Measurements from ENCODE around the gene MET. TPM values are rescaled to one million over a fixed set of nuclear protein-coding genes. Genes with fewer than 3 reads are reported as not detected.

Gene MET
- total and polyA plus RNA-seq, 10 of the 15 experiments (the other 5 are each of a cell fraction or from before 2014, with no cell fraction given): 0.01 to 0.21 TPM; not detected in 8

DNA sequence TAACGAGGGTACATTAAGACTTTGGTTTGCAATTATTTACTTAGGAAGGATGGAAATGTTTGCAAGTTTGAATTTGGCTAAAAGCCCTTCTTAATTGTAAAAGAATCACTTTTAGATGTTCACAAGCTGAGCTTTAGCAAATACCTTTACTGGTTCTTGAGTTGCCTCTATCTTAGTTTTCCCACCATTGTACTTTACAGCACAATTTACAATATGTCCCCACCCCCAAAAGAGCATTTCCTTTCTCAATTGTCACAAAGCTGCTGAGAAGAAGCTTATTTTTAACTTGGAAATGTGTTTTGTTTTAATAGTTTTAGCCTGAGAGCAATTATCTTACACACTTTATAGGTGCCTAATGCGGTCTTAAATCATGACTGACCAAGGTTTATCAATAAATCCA lies 81.1 kb downstream of the MET start:
- Histone ChIP-seq H3K9ac (ENCODE audit: control insufficient read depth, insufficient read depth, low read length) (no peak overlapping the region), H2AFZ (ENCODE audit: control insufficient read depth, low read depth, low read length) (no peak overlapping the region), H3K27ac (ENCODE audit: control insufficient read depth, insufficient read depth) (no peak overlapping the region), H3K36me3 (ENCODE audit: control insufficient read depth in 2 of 2, insufficient read depth in 2 of 2, low read length in 1 of 2) (no peaks in the 10 kb centered on the region), H4K20me1 (ENCODE audit: control insufficient read depth, insufficient read depth) (no peaks in the 10 kb centered on the region), H3K4me3 (no peak overlapping the region), H3K9me3 (replicated peaks; ENCODE audit: control insufficient read depth, insufficient read depth, low read length) (no peaks in the 10 kb centered on the region), H3K79me2 (ENCODE audit: control insufficient read depth, insufficient read depth, low read length) (no peaks in the 10 kb centered on the region), H3K4me2 (ENCODE audit: control insufficient read depth, insufficient read depth) (no peak overlapping the region), H3K27me3 (replicated peaks in 1 of 2; ENCODE audit: control insufficient read depth in 2 of 2, insufficient read depth in 2 of 2, low read length in 1 of 2) (no peaks in the 10 kb centered on the region), H3K4me1 (ENCODE audit: control insufficient read depth, insufficient read depth, low read length) (no peaks in the 10 kb centered on the region)
- DNase-seq (ENCODE audit: low read depth, low spot score) (no peak), ATAC-seq (no peak), FAIRE-seq (no peak)
- in situ Hi-C loops (cut with MboI) (no loop called here), intact Hi-C loops (cut with micrococcal nuclease; ENCODE audit: unreplicated experiment) (no loop called here)
- ChIA-PET SMC1A (ENCODE audit: uncharacterized antibody, unreplicated experiment) (interaction anchor here (0.7 kb wide), 1 partner anchor 15 kb away, joined by 3 read pairs; no protein-coding TSS in a partner anchor), CTCF (interaction anchor here (0.9 kb wide), 1 partner anchor 36 kb away, joined by 3 read pairs; no protein-coding TSS in a partner anchor), POLR2A (no interaction called here), RAD21 (ENCODE audit: unreplicated experiment) (no interaction called here)
- WGBS (ENCODE audit: insufficient coverage, insufficient replicate concordance, low lambda C conversion rate, missing lambda C conversion rate): 18% methylated on average over 2 of the region's 2 CpGs
- BruUV-seq (replicated peaks): no TSS peak
- TF ChIP-seq TCF12 (IDR thresholded peaks at IDR 0.05; ENCODE audit: low read depth, low read length): no peak
- no peak for TF ChIP-seq POLR2A (IDR thresholded peaks at IDR 0.05; ENCODE audit: low read depth, low read length)
- TF ChIP-seq ZNF384 (IDR thresholded peaks at IDR 0.05; ENCODE audit: borderline replicate concordance, low read depth, low read length): no peak
- TF ChIP-seq RCOR1 (conservative IDR thresholded peaks at IDR 0.05; ENCODE audit: low read depth, low read length): no peak
- TF ChIP-seq CHD1 (IDR thresholded peaks at IDR 0.05; ENCODE audit: low read depth, low read length): no peak
- no peak for TF ChIP-seq TCF3 (IDR thresholded peaks at IDR 0.05; ENCODE audit: borderline replicate concordance, insufficient read depth, low read depth, low read length)
- TF ChIP-seq, protein P1, sequence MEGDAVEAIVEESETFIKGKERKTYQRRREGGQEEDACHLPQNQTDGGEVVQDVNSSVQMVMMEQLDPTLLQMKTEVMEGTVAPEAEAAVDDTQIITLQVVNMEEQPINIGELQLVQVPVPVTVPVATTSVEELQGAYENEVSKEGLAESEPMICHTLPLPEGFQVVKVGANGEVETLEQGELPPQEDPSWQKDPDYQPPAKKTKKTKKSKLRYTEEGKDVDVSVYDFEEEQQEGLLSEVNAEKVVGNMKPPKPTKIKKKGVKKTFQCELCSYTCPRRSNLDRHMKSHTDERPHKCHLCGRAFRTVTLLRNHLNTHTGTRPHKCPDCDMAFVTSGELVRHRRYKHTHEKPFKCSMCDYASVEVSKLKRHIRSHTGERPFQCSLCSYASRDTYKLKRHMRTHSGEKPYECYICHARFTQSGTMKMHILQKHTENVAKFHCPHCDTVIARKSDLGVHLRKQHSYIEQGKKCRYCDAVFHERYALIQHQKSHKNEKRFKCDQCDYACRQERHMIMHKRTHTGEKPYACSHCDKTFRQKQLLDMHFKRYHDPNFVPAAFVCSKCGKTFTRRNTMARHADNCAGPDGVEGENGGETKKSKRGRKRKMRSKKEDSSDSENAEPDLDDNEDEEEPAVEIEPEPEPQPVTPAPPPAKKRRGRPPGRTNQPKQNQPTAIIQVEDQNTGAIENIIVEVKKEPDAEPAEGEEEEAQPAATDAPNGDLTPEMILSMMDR (IDR thresholded peaks at IDR 0.05 in 2 of 3, conservative IDR thresholded peaks at IDR 0.05 in 1 of 3; ENCODE audit: control insufficient read depth in 2 of 3, extremely low read depth in 1 of 3, insufficient read depth in 1 of 3, low read depth in 3 of 3, low read length in 3 of 3): no peak
- no peak for TF ChIP-seq BACH1 (IDR thresholded peaks at IDR 0.05; ENCODE audit: borderline replicate concordance)
- TF ChIP-seq, protein P2, sequence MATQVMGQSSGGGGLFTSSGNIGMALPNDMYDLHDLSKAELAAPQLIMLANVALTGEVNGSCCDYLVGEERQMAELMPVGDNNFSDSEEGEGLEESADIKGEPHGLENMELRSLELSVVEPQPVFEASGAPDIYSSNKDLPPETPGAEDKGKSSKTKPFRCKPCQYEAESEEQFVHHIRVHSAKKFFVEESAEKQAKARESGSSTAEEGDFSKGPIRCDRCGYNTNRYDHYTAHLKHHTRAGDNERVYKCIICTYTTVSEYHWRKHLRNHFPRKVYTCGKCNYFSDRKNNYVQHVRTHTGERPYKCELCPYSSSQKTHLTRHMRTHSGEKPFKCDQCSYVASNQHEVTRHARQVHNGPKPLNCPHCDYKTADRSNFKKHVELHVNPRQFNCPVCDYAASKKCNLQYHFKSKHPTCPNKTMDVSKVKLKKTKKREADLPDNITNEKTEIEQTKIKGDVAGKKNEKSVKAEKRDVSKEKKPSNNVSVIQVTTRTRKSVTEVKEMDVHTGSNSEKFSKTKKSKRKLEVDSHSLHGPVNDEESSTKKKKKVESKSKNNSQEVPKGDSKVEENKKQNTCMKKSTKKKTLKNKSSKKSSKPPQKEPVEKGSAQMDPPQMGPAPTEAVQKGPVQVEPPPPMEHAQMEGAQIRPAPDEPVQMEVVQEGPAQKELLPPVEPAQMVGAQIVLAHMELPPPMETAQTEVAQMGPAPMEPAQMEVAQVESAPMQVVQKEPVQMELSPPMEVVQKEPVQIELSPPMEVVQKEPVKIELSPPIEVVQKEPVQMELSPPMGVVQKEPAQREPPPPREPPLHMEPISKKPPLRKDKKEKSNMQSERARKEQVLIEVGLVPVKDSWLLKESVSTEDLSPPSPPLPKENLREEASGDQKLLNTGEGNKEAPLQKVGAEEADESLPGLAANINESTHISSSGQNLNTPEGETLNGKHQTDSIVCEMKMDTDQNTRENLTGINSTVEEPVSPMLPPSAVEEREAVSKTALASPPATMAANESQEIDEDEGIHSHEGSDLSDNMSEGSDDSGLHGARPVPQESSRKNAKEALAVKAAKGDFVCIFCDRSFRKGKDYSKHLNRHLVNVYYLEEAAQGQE (IDR thresholded peaks at IDR 0.05; ENCODE audit: low read depth, low read length): no peak
- TF ChIP-seq, protein P3, sequence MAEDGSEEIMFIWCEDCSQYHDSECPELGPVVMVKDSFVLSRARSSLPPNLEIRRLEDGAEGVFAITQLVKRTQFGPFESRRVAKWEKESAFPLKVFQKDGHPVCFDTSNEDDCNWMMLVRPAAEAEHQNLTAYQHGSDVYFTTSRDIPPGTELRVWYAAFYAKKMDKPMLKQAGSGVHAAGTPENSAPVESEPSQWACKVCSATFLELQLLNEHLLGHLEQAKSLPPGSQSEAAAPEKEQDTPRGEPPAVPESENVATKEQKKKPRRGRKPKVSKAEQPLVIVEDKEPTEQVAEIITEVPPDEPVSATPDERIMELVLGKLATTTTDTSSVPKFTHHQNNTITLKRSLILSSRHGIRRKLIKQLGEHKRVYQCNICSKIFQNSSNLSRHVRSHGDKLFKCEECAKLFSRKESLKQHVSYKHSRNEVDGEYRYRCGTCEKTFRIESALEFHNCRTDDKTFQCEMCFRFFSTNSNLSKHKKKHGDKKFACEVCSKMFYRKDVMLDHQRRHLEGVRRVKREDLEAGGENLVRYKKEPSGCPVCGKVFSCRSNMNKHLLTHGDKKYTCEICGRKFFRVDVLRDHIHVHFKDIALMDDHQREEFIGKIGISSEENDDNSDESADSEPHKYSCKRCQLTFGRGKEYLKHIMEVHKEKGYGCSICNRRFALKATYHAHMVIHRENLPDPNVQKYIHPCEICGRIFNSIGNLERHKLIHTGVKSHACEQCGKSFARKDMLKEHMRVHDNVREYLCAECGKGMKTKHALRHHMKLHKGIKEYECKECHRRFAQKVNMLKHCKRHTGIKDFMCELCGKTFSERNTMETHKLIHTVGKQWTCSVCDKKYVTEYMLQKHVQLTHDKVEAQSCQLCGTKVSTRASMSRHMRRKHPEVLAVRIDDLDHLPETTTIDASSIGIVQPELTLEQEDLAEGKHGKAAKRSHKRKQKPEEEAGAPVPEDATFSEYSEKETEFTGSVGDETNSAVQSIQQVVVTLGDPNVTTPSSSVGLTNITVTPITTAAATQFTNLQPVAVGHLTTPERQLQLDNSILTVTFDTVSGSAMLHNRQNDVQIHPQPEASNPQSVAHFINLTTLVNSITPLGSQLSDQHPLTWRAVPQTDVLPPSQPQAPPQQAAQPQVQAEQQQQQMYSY (CRISPR knock-in tag; IDR thresholded peaks at IDR 0.05): no peak
- TF ChIP-seq MYB (IDR thresholded peaks at IDR 0.05; ENCODE audit: borderline replicate concordance, low read depth, low read length): no peak
- no peak for TF ChIP-seq SREBF2 (IDR thresholded peaks at IDR 0.05; ENCODE audit: low read length)
- no peak for TF ChIP-seq RAD21 (IDR thresholded peaks at IDR 0.05; ENCODE audit: insufficient read depth, low read depth, low read length)
